A549 (cell line): ENCODE results near the gene JAZF1.

ENCODE experiments used
- EP300 ChIP-seq, 2 experiments: fragments of >200 bp; sonication (Bioruptor Twin); formaldehyde crosslinking; IDR thresholded peaks; 2 replicates in 1 of 2; 3 replicates in 1 of 2; pipeline ENCODE4 v1.6.1; 2016 to 2017
- FOSL2 ChIP-seq, 2 experiments: fragments of 450-650 bp in 1 of 2; fragments of >200 bp in 1 of 2; sonication (Bioruptor Twin) in 1 of 2; formaldehyde crosslinking; IDR thresholded peaks; 2 replicates each; pipeline versions ENCODE4 v1.5.0 to v1.6.1; 2016 to 2020; ENCODE audit warnings: mild to moderate bottlenecking in 1 of 2, moderate library complexity in 1 of 2
- POLR2A ChIP-seq: IDR thresholded peaks from 2 replicates; pipeline ENCODE4 v1.6.1; 2012; ENCODE audit warnings: mild to moderate bottlenecking, low read length
- TF ChIP-seq, protein P1 (sequence below): fragments of >200 bp; sonication (Bioruptor Twin); formaldehyde crosslinking; IDR thresholded peaks from 3 replicates; pipeline ENCODE4 v1.5.1; 2016

DNA sequence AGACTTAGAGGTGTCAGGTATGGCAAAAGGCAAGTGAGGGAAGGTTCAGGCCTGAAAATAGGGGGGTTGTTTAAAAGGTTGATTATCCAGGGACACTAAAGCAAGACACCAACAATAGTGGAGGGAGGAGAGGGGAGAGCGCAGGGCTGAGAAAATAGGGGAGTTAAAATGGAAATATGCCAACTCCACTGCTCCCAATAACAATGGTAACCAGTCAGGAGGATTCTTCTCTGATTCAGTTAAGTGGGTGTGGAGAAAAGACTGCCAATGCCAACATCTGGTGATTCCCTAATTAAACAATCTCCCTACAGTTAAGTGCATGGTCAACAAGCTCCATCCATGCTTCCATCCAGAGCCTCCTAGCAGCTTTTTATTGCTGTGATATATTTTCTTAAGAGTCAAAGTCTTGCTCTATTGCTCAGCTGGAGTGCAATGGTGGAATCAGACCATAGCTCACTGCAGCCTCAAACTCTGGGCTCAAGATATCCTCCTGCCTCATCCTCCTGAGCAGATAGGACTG is 183.3 kb downstream of the JAZF1 start:
- TF ChIP-seq EP300 (IDR thresholded peaks at IDR 0.05) (no peak), FOSL2 (IDR thresholded peaks at IDR 0.05) (no peak), FOSL2 (CRISPR knock-in tag; IDR thresholded peaks at IDR 0.05) (no peak), POLR2A (no peak)
- TF ChIP-seq, protein P1, sequence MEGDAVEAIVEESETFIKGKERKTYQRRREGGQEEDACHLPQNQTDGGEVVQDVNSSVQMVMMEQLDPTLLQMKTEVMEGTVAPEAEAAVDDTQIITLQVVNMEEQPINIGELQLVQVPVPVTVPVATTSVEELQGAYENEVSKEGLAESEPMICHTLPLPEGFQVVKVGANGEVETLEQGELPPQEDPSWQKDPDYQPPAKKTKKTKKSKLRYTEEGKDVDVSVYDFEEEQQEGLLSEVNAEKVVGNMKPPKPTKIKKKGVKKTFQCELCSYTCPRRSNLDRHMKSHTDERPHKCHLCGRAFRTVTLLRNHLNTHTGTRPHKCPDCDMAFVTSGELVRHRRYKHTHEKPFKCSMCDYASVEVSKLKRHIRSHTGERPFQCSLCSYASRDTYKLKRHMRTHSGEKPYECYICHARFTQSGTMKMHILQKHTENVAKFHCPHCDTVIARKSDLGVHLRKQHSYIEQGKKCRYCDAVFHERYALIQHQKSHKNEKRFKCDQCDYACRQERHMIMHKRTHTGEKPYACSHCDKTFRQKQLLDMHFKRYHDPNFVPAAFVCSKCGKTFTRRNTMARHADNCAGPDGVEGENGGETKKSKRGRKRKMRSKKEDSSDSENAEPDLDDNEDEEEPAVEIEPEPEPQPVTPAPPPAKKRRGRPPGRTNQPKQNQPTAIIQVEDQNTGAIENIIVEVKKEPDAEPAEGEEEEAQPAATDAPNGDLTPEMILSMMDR = no peak
